GM18951 (cell line): ENCODE results near the gene PRR12.

ENCODE experiments used
- POLR2A ChIP-seq: IDR thresholded peaks from 4 replicates; pipeline ENCODE4 v1.6.1; 2011; ENCODE audit warnings: mild to moderate bottlenecking; ENCODE audit not compliant: insufficient read length, insufficient read depth; ENCODE audit errors: extremely low read depth
- in situ Hi-C: fragments of 300-500 bp; cut with MboI; formaldehyde crosslinking; loops from one replicate; pipeline ENCODE4 v1.12.0; 2022; ENCODE audit warnings: low sequenced_read_pairs, mixed read lengths, inconsistent platforms; ENCODE audit not compliant: unreplicated experiment

The PRR12 gene

DNA sequence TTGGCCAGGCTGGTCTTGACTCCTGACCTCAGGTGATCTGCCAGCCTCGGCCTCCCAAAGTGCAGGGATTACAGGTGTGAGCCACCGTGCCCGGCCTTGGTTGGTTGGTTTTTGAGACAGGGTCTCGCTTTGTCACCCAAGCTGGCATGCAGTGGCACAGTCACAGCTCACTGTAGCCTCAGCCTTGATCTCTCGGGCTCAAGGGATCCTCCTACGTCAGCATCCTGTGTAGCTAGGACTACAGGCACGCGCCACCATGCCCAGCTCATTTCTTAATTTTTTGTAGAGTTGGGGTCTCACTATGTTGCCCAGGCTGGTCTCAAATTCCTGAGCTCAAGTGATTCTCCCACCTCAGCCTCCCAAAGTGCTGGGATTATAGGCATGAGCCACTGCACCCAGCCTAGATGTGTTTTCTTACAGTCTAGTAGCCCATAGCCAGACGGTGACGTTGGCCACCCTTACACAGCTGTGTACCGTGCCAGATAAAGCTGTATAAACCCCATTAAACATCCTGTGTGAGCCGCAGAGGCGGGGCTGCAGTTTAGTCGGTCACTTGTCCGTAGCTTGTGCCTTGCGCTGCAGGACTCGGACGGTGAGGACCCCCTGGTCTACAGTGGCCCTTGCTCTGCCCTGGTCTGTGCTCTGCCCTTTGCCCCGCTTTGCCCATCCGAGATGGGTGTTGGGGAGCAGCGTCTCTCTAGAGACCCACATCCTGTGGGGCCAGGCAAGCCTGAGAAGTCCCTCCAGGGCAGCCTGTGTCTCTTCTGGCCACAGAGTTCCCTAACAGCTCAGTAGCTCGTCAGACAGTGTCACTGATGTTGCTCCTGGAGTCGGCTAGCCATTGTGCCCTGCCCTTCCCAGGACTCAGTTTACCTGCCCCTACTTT is 64.8 kb downstream of the PRR12 start:
- in situ Hi-C loops = no loop called here
- TF ChIP-seq POLR2A = no peak

GRCh38 chr19:49656456-49657109 is 65.6 kb downstream of the PRR12 start:
- in situ Hi-C loops = no loop called here
- no peak for TF ChIP-seq POLR2A

DNA sequence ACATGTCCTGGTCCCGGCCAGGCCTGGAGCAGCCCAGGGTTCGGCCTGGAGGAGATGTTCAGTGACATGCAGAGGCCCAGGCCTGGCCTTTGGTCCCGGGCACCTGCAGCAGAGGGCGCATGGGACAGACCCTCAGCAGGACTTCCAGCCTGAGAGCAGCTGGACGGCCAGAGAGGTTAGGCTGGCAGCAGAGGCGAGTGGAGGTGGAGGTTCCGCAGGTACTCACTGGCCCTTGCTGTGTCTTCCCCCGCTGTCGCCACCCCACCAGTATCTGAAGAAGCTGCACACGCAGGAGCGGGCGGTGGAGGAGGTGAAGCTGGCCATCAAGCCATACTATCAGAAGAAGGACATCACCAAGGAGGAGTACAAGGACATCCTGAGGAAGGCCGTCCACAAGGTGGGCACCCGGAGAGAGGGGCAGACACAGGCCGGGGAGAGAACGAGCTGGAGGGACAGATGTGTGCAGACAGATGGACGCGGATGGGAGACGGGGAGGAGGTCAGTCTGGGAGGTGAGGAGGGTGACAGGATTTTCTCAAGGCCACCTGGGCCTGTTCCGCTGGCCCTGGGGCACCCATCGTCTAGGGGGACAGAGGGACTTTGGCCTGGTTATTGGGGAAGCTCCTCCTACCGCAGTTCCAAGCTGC is 66.6 kb downstream of the PRR12 start:
- in situ Hi-C loops = no loop called here
- TF ChIP-seq POLR2A = no peak

DNA sequence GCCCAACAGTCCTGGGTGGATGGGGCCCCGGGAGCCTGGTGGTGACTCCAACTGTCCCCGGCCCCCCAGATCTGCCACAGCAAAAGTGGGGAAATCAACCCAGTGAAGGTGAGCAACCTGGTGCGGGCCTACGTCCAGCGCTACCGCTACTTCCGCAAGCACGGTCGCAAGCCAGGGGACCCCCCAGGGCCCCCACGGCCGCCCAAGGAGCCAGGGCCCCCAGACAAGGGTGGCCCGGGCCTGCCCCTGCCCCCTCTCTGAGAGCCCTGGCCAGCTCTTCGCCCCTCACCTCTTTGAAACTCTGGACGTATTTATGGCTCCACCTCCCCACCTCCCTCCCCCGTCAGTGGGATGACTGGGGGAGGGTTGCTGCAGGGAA is 67.1 kb downstream of the PRR12 start:
- in situ Hi-C loops = no loop called here

GRCh38 chr19:49658566-49659442 is 67.8 kb downstream of the PRR12 start:
- no peak for TF ChIP-seq POLR2A
- in situ Hi-C loops = no loop called here

More for the DNA sequence above, 67.1 kb downstream of the PRR12 start:
- no peak for TF ChIP-seq POLR2A

DNA sequence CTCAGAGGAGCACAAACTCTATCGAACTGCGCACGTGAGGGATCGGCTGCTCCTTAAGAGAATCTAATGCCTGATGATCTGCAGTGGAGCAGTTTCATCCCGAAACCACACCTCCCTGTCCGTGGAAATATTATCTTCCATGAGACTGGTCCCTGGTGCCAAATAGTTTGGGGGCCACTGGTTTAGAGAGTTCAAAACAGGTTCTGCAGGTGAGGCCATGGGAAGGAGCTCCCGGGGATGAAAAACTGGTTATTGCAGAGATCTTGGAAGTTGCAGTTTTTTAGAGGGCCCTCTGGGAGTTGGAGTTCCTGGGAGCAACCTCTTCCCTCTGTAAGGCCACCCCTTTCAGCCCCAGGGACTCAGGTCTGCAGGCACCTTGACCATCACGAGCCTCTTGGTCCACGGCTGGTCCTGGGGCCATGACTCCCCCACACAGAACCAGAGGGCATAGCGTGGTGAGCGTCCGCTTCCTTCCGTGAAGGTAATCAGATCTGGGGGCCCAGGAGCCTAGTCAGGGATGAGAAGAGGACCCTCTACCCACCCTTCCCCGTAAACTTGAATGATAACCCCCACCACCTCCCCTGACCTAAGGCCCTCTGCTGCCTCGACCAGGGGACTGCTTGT is 69.5 kb downstream of the PRR12 start:
- in situ Hi-C loops = no loop called here
- no peak for TF ChIP-seq POLR2A

DNA sequence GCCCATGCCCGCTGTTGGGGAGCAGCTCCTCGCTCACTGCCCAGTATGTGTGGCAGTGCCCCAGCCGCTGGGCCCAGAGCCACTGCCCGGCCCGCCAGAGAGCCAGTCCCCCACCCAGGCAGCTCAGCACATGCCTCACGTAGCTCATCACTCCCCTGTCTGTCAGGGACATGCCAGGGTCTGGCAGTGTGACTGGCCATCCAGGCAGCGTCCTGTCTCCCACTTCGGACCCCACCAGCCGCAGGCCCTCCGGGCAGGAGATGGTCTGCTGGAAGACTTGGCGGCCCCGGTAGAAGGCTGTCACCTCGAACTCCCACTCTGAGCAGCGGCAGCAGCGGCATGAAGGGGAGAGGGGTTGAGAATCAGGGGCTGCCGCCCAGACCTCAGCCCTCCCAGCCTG is 71.0 kb downstream of the PRR12 start:
- in situ Hi-C loops = no loop called here
- no peak for TF ChIP-seq POLR2A

DNA sequence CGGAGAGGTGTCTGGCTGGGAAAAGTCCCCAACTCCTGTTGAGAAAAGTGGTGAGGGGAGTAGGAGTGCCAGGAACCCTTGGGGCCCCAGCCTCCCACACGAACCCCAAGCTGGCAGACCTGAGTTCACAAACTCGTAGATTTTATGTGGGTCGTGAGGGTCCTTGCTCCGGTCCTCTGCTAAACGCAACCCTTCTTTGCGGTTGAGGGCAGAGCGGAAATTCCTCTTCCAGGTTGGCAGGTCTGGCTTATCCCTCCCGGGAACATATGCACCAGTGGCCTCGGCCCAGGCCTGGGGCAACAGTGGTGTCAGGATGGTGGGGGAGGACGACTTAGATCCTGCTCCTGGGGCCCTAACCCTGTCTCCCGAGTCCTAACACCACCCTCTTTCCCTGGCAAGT is 72.2 kb downstream of the PRR12 start:
- no peak for TF ChIP-seq POLR2A
- in situ Hi-C loops = no loop called here

DNA sequence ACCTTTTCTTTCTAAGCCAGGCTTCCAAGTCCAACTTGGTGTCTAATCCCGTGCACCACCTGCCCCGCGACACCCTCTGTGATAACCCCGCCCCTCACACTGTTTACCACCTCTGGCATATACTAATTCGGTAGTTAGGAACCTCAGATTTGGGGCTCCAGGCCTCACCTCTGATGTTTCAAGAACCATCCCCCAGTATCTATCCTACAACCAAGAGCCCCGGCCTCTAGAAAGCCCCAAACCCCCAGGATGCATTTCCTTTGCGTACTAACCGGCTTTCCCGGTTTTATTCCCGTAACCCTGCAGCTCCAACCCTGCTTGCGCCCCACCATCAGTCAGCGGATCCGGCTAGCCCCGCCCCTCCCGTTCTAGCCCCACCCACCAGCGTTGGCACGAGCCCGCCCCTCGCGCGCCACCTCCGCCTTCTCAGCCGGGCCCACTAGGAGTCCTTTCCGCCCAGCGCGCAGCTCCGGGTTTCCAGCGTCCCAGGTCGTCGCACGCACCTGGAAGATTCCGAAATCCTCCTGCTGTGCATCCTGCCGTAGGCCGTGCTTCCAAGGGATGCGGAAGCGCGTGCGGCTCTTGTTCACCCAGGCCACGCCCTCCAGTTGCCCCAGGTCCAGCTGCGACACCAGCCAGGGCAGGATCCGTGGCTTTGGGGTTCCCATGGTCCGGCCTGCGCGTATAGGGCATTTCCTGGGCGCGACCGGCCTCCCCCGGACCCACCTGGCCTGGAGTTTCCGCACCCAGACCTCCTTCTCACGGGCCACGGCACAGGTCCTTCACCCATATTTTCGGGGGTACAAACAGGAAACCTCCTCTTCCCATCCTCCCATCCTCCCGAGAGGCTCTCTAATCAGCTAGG is 73.4 kb downstream of the PRR12 start:
- peak; percentile 74 for TF ChIP-seq POLR2A
- in situ Hi-C loops = no loop called here

DNA sequence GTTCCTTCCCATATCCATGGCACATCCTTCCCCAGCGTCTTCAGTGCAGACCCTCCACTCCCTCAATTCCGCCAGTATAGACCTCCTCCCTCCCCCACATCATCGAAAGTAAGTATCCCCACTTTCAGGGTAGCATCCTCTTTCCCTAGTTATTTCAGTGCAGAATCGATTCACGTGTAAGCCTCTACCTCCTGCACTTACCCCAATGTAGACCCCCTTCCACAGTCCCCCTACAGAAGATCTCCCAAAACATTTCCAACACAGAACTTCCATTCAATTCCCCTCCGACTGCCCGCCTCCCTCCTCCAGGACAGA is 74.0 kb downstream of the PRR12 start:
- in situ Hi-C loops = no loop called here
- TF ChIP-seq POLR2A = no peak

DNA sequence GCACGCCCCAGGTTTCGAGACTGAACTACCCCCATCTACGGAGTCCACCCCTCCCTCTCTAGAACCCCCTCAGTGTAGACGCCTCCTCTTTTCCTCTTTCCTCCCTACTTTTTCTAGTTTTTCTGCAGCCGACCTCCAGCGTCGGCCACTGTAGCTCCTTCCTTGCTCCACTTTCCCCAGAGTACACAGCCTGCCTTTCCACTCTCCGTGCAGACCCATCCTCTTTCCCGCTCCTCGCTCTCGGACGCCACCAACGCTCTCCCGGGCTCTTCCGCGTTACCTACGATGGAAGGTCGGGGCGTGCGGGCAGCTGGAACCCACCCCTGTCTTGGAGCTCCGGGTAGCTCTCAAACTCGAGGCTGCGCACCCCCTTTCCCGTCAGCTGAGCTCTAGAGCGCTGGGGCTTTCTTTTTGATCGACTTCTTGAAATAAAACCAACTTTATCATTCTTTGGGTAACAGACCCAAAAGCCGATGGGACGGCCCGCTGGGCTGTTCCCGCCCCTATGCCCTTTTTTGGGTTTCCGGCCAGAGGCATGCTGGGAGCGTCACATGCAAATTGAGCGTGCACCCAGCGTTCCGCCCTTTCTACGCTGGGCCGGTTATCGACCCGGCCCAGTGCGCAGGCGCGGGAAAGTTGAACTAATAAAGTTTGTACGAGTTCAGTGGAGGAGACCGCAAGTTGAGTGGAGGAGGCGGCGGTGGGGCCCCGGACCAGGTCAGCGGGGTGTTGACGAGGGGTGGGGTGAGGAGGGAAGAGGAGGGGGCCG is 74.6 kb downstream of the PRR12 start, which contains the start of the genes BCL2L12 and IRF3:
TSS of gene BCL2L12 (plus strand) at position 583 of the 769 bp plus-strand sequence. CDS start 760 bp downstream, outside the sequence.
TSS of gene IRF3 (minus strand) at position 507 of the 769 bp plus-strand sequence. CDS start 1,019 bp downstream, outside the sequence.
- peak; percentile 74 for TF ChIP-seq POLR2A
- in situ Hi-C loops = no loop called here
